ENCODE results near the gene BCL7A.

GRCh38 chr12:122085591-122085990, 63.9 kb downstream of the BCL7A start:
- no peak for TF ChIP-seq EZH2phosphoT487 (IDR thresholded peaks at IDR 0.05; ENCODE audit: borderline replicate concordance, low read depth)
- no peak for TF ChIP-seq TEAD4 (IDR thresholded peaks at IDR 0.05; ENCODE audit: borderline replicate concordance, insufficient read depth)
